Loucy (cell line): ENCODE data around the gene SH3PXD2B.

Experiments
- H2AFZ ChIP-seq: fragments of 200-600 bp; sonication (generic); 2 replicates; pipeline ENCODE4 v1.6.0; 2016; ENCODE audit warnings: antibody characterized with exemption, mild to moderate bottlenecking, low read length, moderate library complexity
- H3F3A ChIP-seq: fragments of 200-600 bp; 2 replicates; pipeline ENCODE4 v1.6.0; 2016; ENCODE audit warnings: antibody characterized with exemption, low read depth, mild to moderate bottlenecking
- H3K27me3 ChIP-seq: fragments of 200-600 bp; sonication (generic); 2 replicates; pipeline ENCODE4 v1.6.1; 2014; ENCODE audit warnings: low read length, mild to moderate bottlenecking; ENCODE audit not compliant: insufficient read depth, poor library complexity, severe bottlenecking
- H3K36me3 ChIP-seq: fragments of 200-600 bp; sonication (generic); 2 replicates; pipeline ENCODE4 v1.6.1; 2016; ENCODE audit warnings: low read length; ENCODE audit not compliant: insufficient read depth
- H3K4me1 ChIP-seq: fragments of 200-600 bp; sonication (generic); 2 replicates; pipeline ENCODE4 v1.5.1; 2014; ENCODE audit warnings: low read length, mild to moderate bottlenecking; ENCODE audit not compliant: insufficient read depth, poor library complexity, severe bottlenecking
- H3K4me2 ChIP-seq: fragments of 200-600 bp; sonication (generic); 2 replicates; pipeline ENCODE4 v1.6.0; 2014; ENCODE audit warnings: antibody characterized with exemption, low read length, low read depth, mild to moderate bottlenecking; ENCODE audit not compliant: poor library complexity, severe bottlenecking
- H3K4me3 ChIP-seq: fragments of 200-600 bp; sonication (generic); 2 replicates; pipeline ENCODE4 v1.5.1; 2014; ENCODE audit warnings: low read length, mild to moderate bottlenecking, mixed read lengths; ENCODE audit not compliant: poor library complexity, severe bottlenecking
- H3K79me2 ChIP-seq: fragments of 200-600 bp; sonication (generic); 2 replicates; pipeline ENCODE4 v1.6.1; 2014; ENCODE audit warnings: low read length; ENCODE audit not compliant: insufficient read depth
- H3K9ac ChIP-seq: fragments of 200-600 bp; sonication (generic); 2 replicates; pipeline ENCODE4 v1.6.0; 2014; ENCODE audit warnings: mild to moderate bottlenecking, low read depth, low read length, moderate library complexity; ENCODE audit not compliant: poor library complexity, severe bottlenecking
- H3K9me2 ChIP-seq: fragments of 200-600 bp; sonication (generic); replicated peaks from 2 replicates; pipeline ENCODE4 v1.6.1; 2016; ENCODE audit warnings: low read depth, low read length, mixed read lengths
- H3K9me3 ChIP-seq: fragments of 200-600 bp; sonication (generic); 2 replicates; pipeline ENCODE4 v1.6.1; 2014; ENCODE audit warnings: mild to moderate bottlenecking, antibody characterized with exemption, low read length, low read depth; ENCODE audit not compliant: insufficient read depth
- H4K20me1 ChIP-seq: fragments of 200-600 bp; sonication (generic); 2 replicates; pipeline ENCODE4 v1.6.0; 2014; ENCODE audit warnings: antibody characterized with exemption, low read length, mild to moderate bottlenecking; ENCODE audit not compliant: insufficient read depth, poor library complexity, severe bottlenecking
- EZH2phosphoT487 ChIP-seq: fragments of 200-600 bp; IDR thresholded peaks from 2 replicates; pipeline ENCODE4 v1.6.1; 2018; ENCODE audit warnings: antibody characterized with exemption, mild to moderate bottlenecking, moderate library complexity, borderline replicate concordance
- TF ChIP-seq, protein P1 (sequence below): fragments of 200-600 bp; sonication (generic); conservative IDR thresholded peaks from 2 replicates; pipeline ENCODE4 v1.5.1; 2014; ENCODE audit warnings: mild to moderate bottlenecking, antibody characterized with exemption, low read length

Gene SH3PXD2B

DNA sequence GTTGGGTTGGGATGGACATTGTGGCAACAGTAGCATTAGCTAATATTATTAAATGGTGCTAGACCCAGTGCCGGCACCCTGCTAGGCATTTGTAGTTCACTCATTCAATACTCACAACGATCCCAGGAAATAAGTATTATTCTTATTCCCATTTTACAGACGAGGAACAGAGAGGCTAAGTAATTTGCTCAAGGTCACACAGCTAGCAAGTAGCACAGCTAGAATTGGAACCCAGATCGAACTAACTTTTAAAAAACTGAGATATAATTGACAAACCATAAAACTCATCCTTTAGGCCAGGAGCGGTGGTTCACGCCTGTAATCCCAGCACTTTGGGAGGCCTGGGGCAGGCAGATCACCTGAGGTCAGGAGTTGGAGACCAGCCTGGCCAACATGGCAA lies 79.5 kb downstream of the SH3PXD2B start:
- no peak overlapping the region for H3K4me2 ChIP-seq
- no peaks in the 10 kb centered on the region for H3F3A ChIP-seq
- no peaks in the 10 kb centered on the region for H3K9me2 ChIP-seq
- no peaks in the 10 kb centered on the region for H3K27me3 ChIP-seq
- peaks cover 3% of the 10 kb centered on the region; the same call in 1 of the 2 replicates for H3K9me3 ChIP-seq
- no peaks in the 10 kb centered on the region for H3K4me1 ChIP-seq
- H3K36me3 ChIP-seq: no peaks in the 10 kb centered on the region
- H2AFZ ChIP-seq: no peak overlapping the region
- H4K20me1 ChIP-seq: no peaks in the 10 kb centered on the region
- no peak overlapping the region for H3K9ac ChIP-seq
- TF ChIP-seq EZH2phosphoT487: no peak
- TF ChIP-seq, protein P1, sequence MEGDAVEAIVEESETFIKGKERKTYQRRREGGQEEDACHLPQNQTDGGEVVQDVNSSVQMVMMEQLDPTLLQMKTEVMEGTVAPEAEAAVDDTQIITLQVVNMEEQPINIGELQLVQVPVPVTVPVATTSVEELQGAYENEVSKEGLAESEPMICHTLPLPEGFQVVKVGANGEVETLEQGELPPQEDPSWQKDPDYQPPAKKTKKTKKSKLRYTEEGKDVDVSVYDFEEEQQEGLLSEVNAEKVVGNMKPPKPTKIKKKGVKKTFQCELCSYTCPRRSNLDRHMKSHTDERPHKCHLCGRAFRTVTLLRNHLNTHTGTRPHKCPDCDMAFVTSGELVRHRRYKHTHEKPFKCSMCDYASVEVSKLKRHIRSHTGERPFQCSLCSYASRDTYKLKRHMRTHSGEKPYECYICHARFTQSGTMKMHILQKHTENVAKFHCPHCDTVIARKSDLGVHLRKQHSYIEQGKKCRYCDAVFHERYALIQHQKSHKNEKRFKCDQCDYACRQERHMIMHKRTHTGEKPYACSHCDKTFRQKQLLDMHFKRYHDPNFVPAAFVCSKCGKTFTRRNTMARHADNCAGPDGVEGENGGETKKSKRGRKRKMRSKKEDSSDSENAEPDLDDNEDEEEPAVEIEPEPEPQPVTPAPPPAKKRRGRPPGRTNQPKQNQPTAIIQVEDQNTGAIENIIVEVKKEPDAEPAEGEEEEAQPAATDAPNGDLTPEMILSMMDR: no peak
- no peak overlapping the region for H3K4me3 ChIP-seq
- H3K79me2 ChIP-seq: no peaks in the 10 kb centered on the region

GRCh38 chr5:172373680-172374079 lies 80.6 kb downstream of the SH3PXD2B start:
- H3K9ac ChIP-seq: no peak overlapping the region
- H3K27me3 ChIP-seq: no peaks in the 10 kb centered on the region
- H3K9me2 ChIP-seq: no peaks in the 10 kb centered on the region
- peaks cover 3% of the 10 kb centered on the region; the same call in 1 of the 2 replicates for H3K9me3 ChIP-seq
- no peaks in the 10 kb centered on the region for H4K20me1 ChIP-seq
- no peak overlapping the region for H3K4me2 ChIP-seq
- H3K36me3 ChIP-seq: no peaks in the 10 kb centered on the region
- no peak overlapping the region for H2AFZ ChIP-seq
- no peaks in the 10 kb centered on the region for H3F3A ChIP-seq
- H3K79me2 ChIP-seq: no peaks in the 10 kb centered on the region
- H3K4me3 ChIP-seq: no peak overlapping the region
- H3K4me1 ChIP-seq: no peaks in the 10 kb centered on the region
- TF ChIP-seq, protein P1: no peak
- TF ChIP-seq EZH2phosphoT487: no peak

- no peak overlapping the region for H3K9ac ChIP-seq
- no peaks in the 10 kb centered on the region for H3K4me1 ChIP-seq
- H3K4me3 ChIP-seq: no peak overlapping the region
- H3K9me2 ChIP-seq: no peaks in the 10 kb centered on the region
- no peaks in the 10 kb centered on the region for H3K36me3 ChIP-seq
- H3K27me3 ChIP-seq: no peaks in the 10 kb centered on the region
- peaks cover 3% of the 10 kb centered on the region; the same call in 1 of the 2 replicates for H3K9me3 ChIP-seq
- no peak for TF ChIP-seq EZH2phosphoT487
- TF ChIP-seq, protein P1: no peak
- H3K79me2 ChIP-seq: no peaks in the 10 kb centered on the region
- no peak overlapping the region for H3K4me2 ChIP-seq
- H4K20me1 ChIP-seq: no peaks in the 10 kb centered on the region
- no peaks in the 10 kb centered on the region for H3F3A ChIP-seq
- no peak overlapping the region for H2AFZ ChIP-seq
Observed at GRCh38 chr5:172371684-172372083, 82.6 kb downstream of the SH3PXD2B start.
